Measurements from ENCODE around the gene SYCP3. TPM values are rescaled to one million over a fixed set of nuclear protein-coding genes. Genes with fewer than 3 reads are reported as not detected.
A peak's percentile ranks its signal among the peaks of the same experiment; 100 is the strongest.
"Not testable (repeated sequence)": the region's sequence is repeated elsewhere in the genome, so short reads cannot be mapped to it uniquely, and the experiment has no call there.

Gene SYCP3
- total and polyA plus RNA-seq, 12 donors = 0.07 to 0.22 (median 0.18) TPM; not detected in 9

DNA sequence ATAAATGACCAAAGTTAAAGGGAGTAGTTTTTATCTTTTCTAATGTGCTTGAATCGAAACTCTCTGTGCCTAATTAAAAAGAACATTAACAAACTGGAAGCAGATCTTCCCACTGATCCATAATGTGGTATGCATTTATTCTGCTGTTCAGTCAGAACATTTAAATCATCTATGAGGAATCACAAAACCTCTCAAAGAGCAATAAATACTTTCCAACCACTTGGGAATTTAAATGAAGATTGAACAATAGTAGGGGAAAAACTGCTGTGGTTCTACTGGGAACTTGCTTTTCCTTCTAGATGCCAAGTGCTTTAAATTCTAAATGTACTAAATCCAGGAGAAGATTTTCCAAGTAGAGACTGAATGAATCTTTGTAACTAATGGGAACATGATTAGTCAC lies 54.2 kb downstream of the SYCP3 start:
- Histone ChIP-seq H3K4me1 (peaks cover 0 to 16% (median 10%) of the 10 kb centered on the region in 9 donors), H3K27me3 (no peaks in the 10 kb centered on the region), H3K9me3 (no peaks in the 10 kb centered on the region), H3K27ac (no peak overlapping the region), H3K4me3 (no peak overlapping the region), H3K36me3 (no peaks in the 10 kb centered on the region)
- 82 to 83% methylated on average over 1 of the region's 1 CpG for WGBS, 2 donors
- intact Hi-C loops (cut with DNase I) = no loop called here
- no peak for DNase-seq
- no peak for TF ChIP-seq CTCF (IDR thresholded peaks at IDR 0.05)
- ATAC-seq = no peak

DNA sequence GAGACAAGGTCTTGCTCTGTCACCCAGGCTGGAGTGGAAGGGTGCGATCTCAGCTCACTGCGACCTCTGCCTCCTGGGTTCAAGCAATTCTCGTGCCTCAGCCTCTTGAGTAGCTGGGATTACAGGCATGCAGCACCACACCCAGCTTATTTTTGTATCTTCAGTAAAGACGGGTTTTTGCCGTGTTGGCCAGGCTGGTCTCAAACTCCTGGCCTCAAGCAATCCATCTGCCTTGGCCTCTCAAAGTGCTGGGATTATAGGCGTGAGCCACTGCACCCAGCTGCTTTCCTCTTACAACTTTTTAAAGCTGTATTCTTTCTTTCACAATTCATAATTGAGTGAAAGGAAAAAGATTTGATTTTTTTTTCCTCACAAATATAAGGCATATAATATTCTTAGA lies 57.6 kb downstream of the SYCP3 start:
- H3K27me3 ChIP-seq; H3K4me3 ChIP-seq; H3K36me3 ChIP-seq; H3K9me3 ChIP-seq; intact Hi-C loops (cut with DNase I); ATAC-seq; H3K27ac ChIP-seq; DNase-seq: not testable (repeated sequence)
- 65 to 77% methylated on average over 6 of the region's 6 CpGs for WGBS, 2 donors
- peaks cover 0 to 19% (median 11%) of the 10 kb centered on the region in 9 donors for H3K4me1 ChIP-seq

- no peaks in the 10 kb centered on the region for H3K36me3 ChIP-seq
- H3K4me3 ChIP-seq = no peak overlapping the region
- no peaks in the 10 kb centered on the region for H3K9me3 ChIP-seq
- intact Hi-C loops (cut with DNase I) = no loop called here
- DNase-seq (no peak), ATAC-seq (peak in 7 of 8 donors; percentile 48 to 87 (median 65))
- no peaks in the 10 kb centered on the region for H3K27me3 ChIP-seq
- H3K4me1 ChIP-seq = peaks cover 0 to 17% (median 11%) of the 10 kb centered on the region in 9 donors
- no peak for TF ChIP-seq CTCF (IDR thresholded peaks at IDR 0.05)
- H3K27ac ChIP-seq = peak overlapping the region in 8 of 10 donors; percentile 34 to 77 (median 60)
These were observed 58.6 kb downstream of the SYCP3 start for GRCh38 chr12:101680647-101681046.

- Histone ChIP-seq H3K27ac (peak overlapping the region in 8 of 10 donors; percentile 34 to 77 (median 60)), H3K36me3 (no peaks in the 10 kb centered on the region), H3K27me3 (no peaks in the 10 kb centered on the region), H3K9me3 (no peaks in the 10 kb centered on the region), H3K4me3 (no peak overlapping the region), H3K4me1 (peaks cover 0 to 17% (median 11%) of the 10 kb centered on the region in 9 donors)
- no peak for TF ChIP-seq CTCF (IDR thresholded peaks at IDR 0.05)
- WGBS, 2 donors = 63 to 77% methylated on average over 3 of the region's 3 CpGs
- peak in 6 of 8 donors; percentile 68 to 98 (median 74) for ATAC-seq
- DNase-seq = no peak
- intact Hi-C loops (cut with DNase I) = no loop called here
These were observed 59.0 kb downstream of the SYCP3 start for GRCh38 chr12:101680240-101680639.

Other genes starting within 250 kb of the SYCP3 start
- gene MYBPC1, start 144.5 kb downstream of the SYCP3 start, total RNA-seq = 1 to 10 TPM in 7 of 10 donors, under 1 TPM in 3; 0.60 to 6.4 (median 2.1) TPM
- gene MYBPC1, start 144.5 kb downstream of the SYCP3 start, polyA plus RNA-seq = 1 to 10 TPM in 1 of 2 donors, under 1 TPM in 1; 0.17 to 1.2 TPM
- 100 to 1,000 TPM in 7 of 10 donors, 10 to 100 TPM in 3; 85.8 to 215 (median 108) TPM for gene CHPT1, start 41.8 kb downstream of the SYCP3 start, total RNA-seq
- 100 to 1,000 TPM in 1 of 2 donors, 10 to 100 TPM in 1; 42.2 to 136 TPM for gene CHPT1, start 41.8 kb downstream of the SYCP3 start, polyA plus RNA-seq
- gene GNPTAB, start 91.5 kb upstream of the SYCP3 start, total RNA-seq = 10 to 100 TPM; 39.9 to 60.6 (median 49.0) TPM
- 10 to 100 TPM; 10.5 to 24.6 TPM for gene GNPTAB, start 91.5 kb upstream of the SYCP3 start, polyA plus RNA-seq
- gene DRAM1, start 138.1 kb upstream of the SYCP3 start, total RNA-seq = 10 to 100 TPM in 2 of 10 donors, 1 to 10 TPM in 8; 2.4 to 19.6 (median 3.3) TPM
- 1 to 10 TPM; 4.2 to 4.3 TPM for gene DRAM1, start 138.1 kb upstream of the SYCP3 start, polyA plus RNA-seq